ACC112 (cell line): Measurements from ENCODE around the gene C1R.

ENCODE experiments used
- H2AFZ ChIP-seq: fragments of 200-600 bp; sonication (generic); one replicate; pipeline ENCODE4 v1.6.0; 2017; ENCODE audit warnings: antibody characterized with exemption, low read length; ENCODE audit not compliant: unreplicated experiment
- H3K27ac ChIP-seq: fragments of 200-600 bp; sonication (generic); 2 replicates; pipeline ENCODE4 v1.5.1; 2014; ENCODE audit warnings: low read depth, mild to moderate bottlenecking, antibody characterized with exemption, low read length, moderate library complexity
- H3K27me3 ChIP-seq: fragments of 200-600 bp; sonication (generic); 2 replicates; pipeline ENCODE4 v1.6.1; 2014; ENCODE audit warnings: mild to moderate bottlenecking, antibody characterized with exemption, low read length, moderate library complexity, mixed read lengths; ENCODE audit not compliant: insufficient read depth
- H3K36me3 ChIP-seq: fragments of 200-600 bp; sonication (generic); 2 replicates; pipeline ENCODE4 v1.6.1; 2016; ENCODE audit warnings: mild to moderate bottlenecking, antibody characterized with exemption, low read length, moderate library complexity, mixed read lengths; ENCODE audit not compliant: insufficient read depth
- H3K4me1 ChIP-seq: fragments of 200-600 bp; sonication (generic); one replicate; pipeline ENCODE4 v1.6.1; 2016; ENCODE audit warnings: low read length, mixed read lengths; ENCODE audit not compliant: insufficient read depth, unreplicated experiment, control insufficient read depth
- H3K4me3 ChIP-seq: fragments of 200-600 bp; sonication (generic); 2 replicates; pipeline ENCODE4 v1.5.1; 2014; ENCODE audit warnings: mild to moderate bottlenecking, low read depth, low read length
- H3K79me2 ChIP-seq: fragments of 200-600 bp; sonication (generic); one replicate; pipeline ENCODE4 v1.6.0; 2016; ENCODE audit warnings: low read length; ENCODE audit not compliant: control insufficient read depth, unreplicated experiment, insufficient read depth

Gene C1R

GRCh38 chr12:7096979-7097378 is 4.7 kb upstream of the C1R start:
- H2AFZ ChIP-seq: no peak overlapping the region
- H3K27me3 ChIP-seq: no peaks in the 10 kb centered on the region
- peaks cover 24% of the 10 kb centered on the region for H3K4me1 ChIP-seq
- H3K4me3 ChIP-seq: no peak overlapping the region
- no peak overlapping the region for H3K27ac ChIP-seq
- no peaks in the 10 kb centered on the region for H3K79me2 ChIP-seq
- peaks cover 13% of the 10 kb centered on the region for H3K36me3 ChIP-seq

- peaks cover 13% of the 10 kb centered on the region for H3K36me3 ChIP-seq
- no peak overlapping the region for H2AFZ ChIP-seq
- H3K27ac ChIP-seq: no peak overlapping the region
- no peaks in the 10 kb centered on the region for H3K79me2 ChIP-seq
- no peaks in the 10 kb centered on the region for H3K27me3 ChIP-seq
- peaks cover 24% of the 10 kb centered on the region for H3K4me1 ChIP-seq
- no peak overlapping the region for H3K4me3 ChIP-seq
These were observed 4.0 kb upstream of the C1R start for GRCh38 chr12:7096006-7096932.

- Histone ChIP-seq H2AFZ (no peak overlapping the region), H3K27me3 (no peaks in the 10 kb centered on the region), H3K4me3 (no peak overlapping the region), H3K79me2 (no peaks in the 10 kb centered on the region), H3K4me1 (peaks cover 33% of the 10 kb centered on the region), H3K36me3 (peaks cover 5% of the 10 kb centered on the region; the same call in 1 of the 2 replicates), H3K27ac (no peak overlapping the region; the same call in 1 of the 2 replicates)
These were observed 1.6 kb upstream of the C1R start for GRCh38 chr12:7093892-7094291.

DNA sequence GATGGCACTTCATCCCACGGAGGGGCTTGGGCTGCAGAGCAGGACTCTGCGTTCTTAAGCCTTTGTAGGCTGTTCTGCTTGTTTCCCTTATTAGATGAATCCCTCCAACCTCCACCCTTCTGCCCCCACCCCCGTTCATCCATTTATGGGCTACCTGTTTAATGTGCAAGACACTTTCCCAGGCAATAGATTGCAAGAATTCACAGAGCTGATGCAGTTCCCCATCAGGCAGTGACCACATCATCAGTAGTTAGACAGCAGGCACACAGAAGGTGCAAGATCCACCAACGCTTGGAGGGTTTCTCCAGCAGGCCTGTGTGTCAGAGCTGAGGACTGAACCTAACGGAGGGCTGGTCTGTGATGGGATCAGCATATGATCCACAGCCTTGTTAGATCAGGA is 1.2 kb upstream of the C1R start:
- no peaks in the 10 kb centered on the region for H3K27me3 ChIP-seq
- H3K4me1 ChIP-seq: peaks cover 33% of the 10 kb centered on the region
- no peak overlapping the region for H3K27ac ChIP-seq
- H3K4me3 ChIP-seq: no peak overlapping the region
- H3K79me2 ChIP-seq: no peaks in the 10 kb centered on the region
- no peak overlapping the region for H2AFZ ChIP-seq
- H3K36me3 ChIP-seq: peaks cover 3% of the 10 kb centered on the region; the same call in 1 of the 2 replicates

DNA sequence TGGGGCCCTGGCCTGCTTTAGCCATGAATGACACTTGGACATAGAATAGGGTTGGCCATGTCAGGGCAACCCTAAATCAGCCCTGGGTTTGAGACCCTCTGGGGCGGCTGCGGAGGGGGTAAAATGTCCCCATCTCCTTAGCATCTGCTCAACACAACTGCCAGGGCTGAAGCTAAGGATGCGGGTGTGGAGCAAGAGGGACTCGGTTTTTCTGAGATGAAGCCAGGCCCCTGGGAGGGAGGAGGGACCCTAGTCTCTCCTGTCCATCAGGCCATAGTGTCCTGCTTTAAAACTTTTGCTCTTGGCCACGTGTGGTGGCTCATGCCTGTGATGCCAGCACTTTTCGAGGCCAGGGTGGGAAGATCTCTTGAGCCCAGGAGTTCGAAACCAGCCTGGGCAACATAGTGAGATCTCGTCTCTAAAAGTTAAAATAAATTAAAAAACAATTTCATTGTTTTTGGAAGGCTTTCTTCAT is 778 bp upstream of the C1R start:
- Histone ChIP-seq H3K36me3 (no peaks in the 10 kb centered on the region; the same call in 1 of the 2 replicates), H3K4me3 (no peak overlapping the region), H3K27ac (0 out of 2 replicates have a peak overlapping the region, but pooled peaks have one; percentile 8), H3K27me3 (no peaks in the 10 kb centered on the region), H3K4me1 (peaks cover 33% of the 10 kb centered on the region), H3K79me2 (no peaks in the 10 kb centered on the region), H2AFZ (peak overlapping the region; percentile 35)

- no peaks in the 10 kb centered on the region for H3K79me2 ChIP-seq
- H3K36me3 ChIP-seq: peaks cover 5% of the 10 kb centered on the region; the same call in 1 of the 2 replicates
- no peaks in the 10 kb centered on the region for H3K27me3 ChIP-seq
- peak overlapping the region; percentile 0 for H2AFZ ChIP-seq
- H3K27ac ChIP-seq: no peak overlapping the region
- peak overlapping the region; percentile 73 for H3K4me3 ChIP-seq
- H3K4me1 ChIP-seq: peaks cover 33% of the 10 kb centered on the region
These were observed 501 bp downstream of the C1R start for GRCh38 chr12:7091660-7092228.

DNA sequence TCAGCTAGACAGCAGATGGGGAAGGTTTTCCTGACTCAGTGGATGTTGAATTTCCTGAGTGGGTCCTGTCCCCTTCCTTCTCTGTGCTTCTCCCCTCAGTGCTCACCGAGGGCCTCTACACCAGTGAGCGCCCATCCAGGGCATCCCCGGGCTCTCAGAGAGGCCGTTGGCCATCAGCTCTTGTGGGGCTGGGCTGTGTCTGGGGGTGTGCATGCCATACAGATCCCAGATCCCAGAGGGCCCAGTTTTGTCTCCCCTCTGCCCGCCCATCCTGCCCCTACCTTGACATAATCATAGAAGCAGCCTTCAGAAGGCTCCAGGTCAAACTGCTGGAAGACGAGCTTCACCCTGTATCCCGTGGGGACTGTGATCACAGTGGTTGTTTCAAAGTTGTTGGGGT is 1.1 kb downstream of the C1R start:
- H3K79me2 ChIP-seq: no peaks in the 10 kb centered on the region
- peaks cover 33% of the 10 kb centered on the region for H3K4me1 ChIP-seq
- H3K4me3 ChIP-seq: peak overlapping the region; percentile 73
- H3K27me3 ChIP-seq: no peaks in the 10 kb centered on the region
- no peak overlapping the region for H3K27ac ChIP-seq
- no peak overlapping the region for H2AFZ ChIP-seq
- H3K36me3 ChIP-seq: peaks cover 11% of the 10 kb centered on the region; the same call in 1 of the 2 replicates

- H3K4me1 ChIP-seq: peaks cover 33% of the 10 kb centered on the region
- no peak overlapping the region for H2AFZ ChIP-seq
- H3K27ac ChIP-seq: no peak overlapping the region
- peaks cover 18% of the 10 kb centered on the region for H3K36me3 ChIP-seq
- H3K79me2 ChIP-seq: no peaks in the 10 kb centered on the region
- no peaks in the 10 kb centered on the region for H3K27me3 ChIP-seq
- H3K4me3 ChIP-seq: peak overlapping the region; percentile 73
These were observed 1.8 kb downstream of the C1R start for GRCh38 chr12:7090222-7090998.

GRCh38 chr12:7089196-7089871 is 2.9 kb downstream of the C1R start:
- no peaks in the 10 kb centered on the region for H3K79me2 ChIP-seq

DNA sequence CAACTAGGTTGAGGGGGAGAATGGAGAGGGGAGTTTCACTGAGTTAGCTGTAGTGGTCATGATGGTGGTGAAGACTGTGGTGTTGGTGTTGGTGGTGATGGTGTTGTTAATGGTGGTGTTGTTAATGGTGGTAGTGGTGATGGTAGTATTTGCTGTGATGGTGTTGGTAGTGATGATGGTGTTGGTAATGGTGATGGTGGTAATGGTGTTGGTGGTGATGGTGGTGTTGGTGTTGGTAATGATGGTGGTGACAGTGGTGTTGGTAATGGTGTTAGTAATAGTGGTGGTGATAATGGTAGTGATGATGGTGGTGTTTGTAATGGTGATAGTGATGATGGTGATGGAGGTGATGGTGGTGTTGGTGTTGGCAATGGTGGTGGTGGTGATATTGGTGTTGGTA is 9.1 kb downstream of the C1R start:
- peaks cover 50% of the 10 kb centered on the region for H3K36me3 ChIP-seq
- no peaks in the 10 kb centered on the region for H3K79me2 ChIP-seq
- no peak overlapping the region for H3K4me3 ChIP-seq

More at GRCh38 chr12:7089196-7089871, 2.9 kb downstream of the C1R start:
- Histone ChIP-seq H3K27ac (no peak overlapping the region), H3K27me3 (no peaks in the 10 kb centered on the region), H3K4me3 (no peak overlapping the region), H3K36me3 (peaks cover 29% of the 10 kb centered on the region), H3K4me1 (peaks cover 29% of the 10 kb centered on the region), H2AFZ (no peak overlapping the region)

More for the DNA sequence above, 9.1 kb downstream of the C1R start:
- Histone ChIP-seq H3K27ac (no peak overlapping the region), H3K4me1 (peaks cover 21% of the 10 kb centered on the region), H3K27me3 (no peaks in the 10 kb centered on the region), H2AFZ (no peak overlapping the region)
